Subcutaneous abdominal adipose tissue (tissue), 5 donors: ENCODE results near the gene SLC25A11.
A peak's percentile ranks its signal among the peaks of the same experiment; 100 is the strongest.

Source experiments
- H3K27ac ChIP-seq: one replicate; pipeline ENCODE4 v1.7.0; 2013; ENCODE audit warnings: low read depth, mild to moderate bottlenecking, inconsistent platforms, low read length, moderate library complexity
- H3K27me3 ChIP-seq, 5 donors: one replicate each; pipeline ENCODE4 v1.7.0; 2013; ENCODE audit warnings: low read length in 5 of 5, inconsistent platforms in 1 of 5; ENCODE audit not compliant: control insufficient read depth in 5 of 5, insufficient read depth in 4 of 5
- H3K36me3 ChIP-seq, 5 donors: one replicate each; pipeline ENCODE4 v1.7.0; 2013; ENCODE audit warnings: low read length in 5 of 5; ENCODE audit not compliant: control insufficient read depth in 5 of 5, insufficient read depth in 5 of 5
- H3K4me1 ChIP-seq, 5 donors: one replicate each; pipeline ENCODE4 v1.7.0; 2013; ENCODE audit warnings: low read length in 5 of 5, mild to moderate bottlenecking in 3 of 5, moderate library complexity in 1 of 5; ENCODE audit not compliant: control insufficient read depth in 5 of 5, insufficient read depth in 5 of 5
- H3K4me3 ChIP-seq, 5 donors: one replicate each; pipeline ENCODE4 v1.7.0; 2013; ENCODE audit warnings: low read length in 5 of 5, low read depth in 1 of 5
- H3K9ac ChIP-seq, 5 donors: one replicate each; pipeline ENCODE4 v1.7.0; 2013; ENCODE audit warnings: low read length in 5 of 5, mild to moderate bottlenecking in 4 of 5, moderate library complexity in 3 of 5
- H3K9me3 ChIP-seq, 5 donors: one replicate each; pipeline ENCODE4 v1.7.0; 2013; ENCODE audit warnings: low read length in 5 of 5; ENCODE audit not compliant: control insufficient read depth in 5 of 5
- donor health status: healthy.
- donor health status: healthy.
- donor health status: healthy.
- donor health status: healthy.
- donor health status: healthy.

The SLC25A11 gene

DNA sequence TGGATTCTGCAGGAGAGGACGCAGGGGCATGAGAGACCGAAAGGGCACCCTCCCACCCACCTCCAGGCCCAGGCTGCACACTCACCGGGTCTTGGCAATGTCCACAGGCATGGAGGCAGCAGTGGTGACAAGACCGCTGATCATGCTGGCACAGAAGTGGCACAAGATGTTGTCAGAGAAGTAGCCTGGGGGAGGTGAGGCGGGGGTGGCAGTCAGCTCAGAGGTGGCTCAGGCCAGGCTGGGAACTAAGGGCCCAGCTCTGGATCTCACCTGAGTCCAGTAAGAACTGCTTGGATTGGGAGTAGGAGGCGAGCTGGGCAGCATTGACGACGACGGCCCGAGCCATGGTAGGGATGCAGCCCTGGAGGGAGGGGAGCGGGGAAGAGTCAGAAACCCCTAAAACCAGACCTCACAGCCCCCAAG lies 1.8 kb downstream of the SLC25A11 start:
- Histone ChIP-seq H3K36me3 (peaks cover 0 to 43% (median 39%) of the 10 kb centered on the region in 5 donors), H3K9ac (peak overlapping the region in 2 of 5 donors; percentile 89 to 91)

DNA sequence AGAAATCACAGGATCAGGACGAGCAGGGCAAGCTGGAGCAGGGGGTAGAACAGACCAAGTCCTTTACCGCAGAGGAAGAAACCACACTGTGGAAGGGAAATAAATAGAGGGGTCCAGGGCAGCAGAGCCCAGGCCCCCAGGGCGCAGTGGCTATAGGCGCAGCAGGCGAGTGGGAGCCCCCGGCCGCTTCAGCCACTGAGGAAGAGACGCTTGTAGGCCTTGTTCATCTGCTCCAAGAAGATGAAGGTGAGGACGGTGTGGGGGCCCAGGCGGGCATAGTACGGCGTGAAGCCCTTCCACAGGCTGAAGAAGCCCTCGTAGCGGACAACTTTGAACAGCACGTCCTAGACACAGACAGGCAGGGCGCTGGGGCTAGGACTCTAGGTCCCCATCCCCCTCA lies 2.3 kb downstream of the SLC25A11 start:
- H3K4me1 ChIP-seq: peaks cover 11 to 43% (median 39%) of the 10 kb centered on the region in 5 donors
- no peaks in the 10 kb centered on the region for H3K9me3 ChIP-seq
- H3K9ac ChIP-seq: peak overlapping the region in 1 of 5 donors; percentile 91
- no peak overlapping the region for H3K4me3 ChIP-seq
- no peak overlapping the region for H3K27ac ChIP-seq
- peaks cover 0 to 38% (median 33%) of the 10 kb centered on the region in 5 donors for H3K36me3 ChIP-seq
- no peaks in the 10 kb centered on the region for H3K27me3 ChIP-seq

More for the DNA sequence above, 1.8 kb downstream of the SLC25A11 start:
- Histone ChIP-seq H3K9me3 (no peaks in the 10 kb centered on the region), H3K27me3 (no peaks in the 10 kb centered on the region), H3K4me1 (peaks cover 11 to 47% (median 39%) of the 10 kb centered on the region in 5 donors), H3K27ac (no peak overlapping the region), H3K4me3 (no peak overlapping the region)

DNA sequence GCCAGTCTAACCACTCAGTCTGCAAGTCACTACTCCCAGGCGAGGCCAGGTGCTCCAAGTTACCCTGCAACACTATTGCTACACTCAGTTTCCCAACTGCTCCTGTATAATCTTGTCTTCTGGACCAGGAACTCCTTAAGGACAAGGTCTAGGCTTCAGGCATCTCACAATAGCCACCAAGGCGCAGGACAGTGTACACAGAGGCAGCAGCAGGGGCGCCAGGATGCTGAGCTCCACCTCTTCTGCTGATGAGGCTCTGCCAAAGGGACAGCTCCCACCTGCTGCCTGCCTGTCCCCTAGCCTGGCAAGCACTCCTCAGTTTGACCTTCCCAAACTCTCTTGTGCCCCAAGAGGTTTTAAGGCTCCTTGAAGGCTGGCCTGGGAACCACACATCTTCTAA lies 3.4 kb downstream of the SLC25A11 start:
- Histone ChIP-seq H3K27ac (no peak overlapping the region), H3K4me1 (peaks cover 11 to 39% (median 36%) of the 10 kb centered on the region in 5 donors), H3K27me3 (no peaks in the 10 kb centered on the region), H3K9me3 (no peaks in the 10 kb centered on the region), H3K36me3 (peaks cover 0 to 31% (median 26%) of the 10 kb centered on the region in 5 donors), H3K9ac (no peak overlapping the region), H3K4me3 (no peak overlapping the region)

- Histone ChIP-seq H3K36me3 (peaks cover 0 to 31% (median 26%) of the 10 kb centered on the region in 5 donors), H3K9me3 (no peaks in the 10 kb centered on the region), H3K27me3 (no peaks in the 10 kb centered on the region), H3K4me1 (peaks cover 11 to 32% (median 28%) of the 10 kb centered on the region in 5 donors), H3K27ac (no peak overlapping the region), H3K9ac (no peak overlapping the region), H3K4me3 (no peak overlapping the region)
Observed at GRCh38 chr17:4935650-4936049, 4.2 kb downstream of the SLC25A11 start.

DNA sequence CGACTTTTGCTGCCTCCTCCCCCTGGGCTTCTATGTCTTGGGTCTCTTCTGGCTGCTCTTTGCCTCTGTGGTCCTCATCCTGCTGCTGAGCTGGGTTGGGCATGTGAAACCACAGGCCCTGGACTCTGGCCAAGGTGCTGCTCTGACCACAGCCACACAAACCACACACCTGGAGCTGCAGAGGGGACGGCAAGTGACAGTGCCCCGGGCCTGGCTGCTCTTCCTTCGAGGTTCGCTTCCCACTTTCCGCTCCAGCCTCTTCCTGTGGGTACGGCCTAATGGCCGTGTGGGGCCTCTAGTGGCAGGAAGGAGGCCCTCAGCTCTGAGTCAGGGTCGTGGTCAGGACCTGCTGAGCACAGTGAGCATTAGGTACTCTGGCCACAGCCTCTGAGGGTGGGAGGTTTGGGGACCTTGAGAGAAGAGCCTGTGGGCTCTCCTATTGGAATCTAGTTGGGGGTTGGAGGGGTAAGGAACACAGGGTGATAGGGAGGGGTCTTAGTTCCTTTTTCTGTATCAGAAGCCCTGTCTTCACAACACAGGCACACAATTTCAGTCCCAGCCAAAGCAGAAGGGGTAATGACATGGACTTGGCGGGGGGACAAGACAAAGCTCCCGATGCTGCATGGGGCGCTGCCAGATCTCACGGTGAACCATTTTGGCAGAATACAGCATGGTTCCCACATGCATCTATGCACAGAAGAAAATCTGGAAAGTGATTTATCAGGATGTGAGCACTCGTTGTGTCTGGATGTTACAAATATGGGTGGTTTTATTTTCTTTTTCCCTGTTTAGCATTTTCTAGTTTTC lies 5.5 kb downstream of the SLC25A11 start:
- H3K4me1 ChIP-seq: peaks cover 5 to 26% (median 22%) of the 10 kb centered on the region in 5 donors
- no peak overlapping the region for H3K27ac ChIP-seq
- H3K9me3 ChIP-seq: no peaks in the 10 kb centered on the region
- H3K27me3 ChIP-seq: no peaks in the 10 kb centered on the region
- H3K36me3 ChIP-seq: peaks cover 0 to 31% (median 26%) of the 10 kb centered on the region in 5 donors
- H3K4me3 ChIP-seq: peak overlapping the region in 1 of 5 donors; percentile 30
- peak overlapping the region in 2 of 5 donors; percentile 41 to 43 for H3K9ac ChIP-seq

- Histone ChIP-seq H3K4me1 (peaks cover 0 to 21% (median 14%) of the 10 kb centered on the region in 5 donors), H3K36me3 (peaks cover 0 to 30% (median 26%) of the 10 kb centered on the region in 5 donors), H3K27me3 (no peaks in the 10 kb centered on the region), H3K9ac (peak overlapping the region in 1 of 5 donors; percentile 43), H3K4me3 (peak overlapping the region in 1 of 5 donors; percentile 30), H3K9me3 (no peaks in the 10 kb centered on the region), H3K27ac (no peak overlapping the region)
Observed at GRCh38 chr17:4933646-4934045, 6.2 kb downstream of the SLC25A11 start.

DNA sequence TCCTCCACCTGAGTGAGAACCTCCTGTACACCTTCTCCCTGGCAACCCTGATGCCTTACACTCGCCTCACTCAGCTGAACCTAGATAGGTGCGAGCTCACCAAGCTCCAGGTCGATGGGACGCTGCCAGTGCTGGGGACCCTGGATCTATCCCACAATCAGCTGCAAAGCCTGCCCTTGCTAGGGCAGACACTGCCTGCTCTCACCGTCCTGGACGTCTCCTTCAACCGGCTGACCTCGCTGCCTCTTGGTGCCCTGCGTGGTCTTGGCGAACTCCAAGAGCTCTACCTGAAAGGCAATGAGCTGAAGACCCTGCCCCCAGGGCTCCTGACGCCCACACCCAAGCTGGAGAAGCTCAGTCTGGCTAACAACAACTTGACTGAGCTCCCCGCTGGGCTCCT lies 7.1 kb downstream of the SLC25A11 start:
- Histone ChIP-seq H3K36me3 (peaks cover 0 to 21% (median 18%) of the 10 kb centered on the region in 5 donors), H3K27ac (no peak overlapping the region), H3K27me3 (no peaks in the 10 kb centered on the region), H3K9me3 (no peaks in the 10 kb centered on the region), H3K4me1 (peaks cover 0 to 12% (median 9%) of the 10 kb centered on the region in 5 donors), H3K9ac (no peak overlapping the region), H3K4me3 (no peak overlapping the region)

GRCh38 chr17:4931963-4932362 lies 7.9 kb downstream of the SLC25A11 start, which contains the start of gene GP1BA:
Gene GP1BA (plus strand): TSS chr17:4932277. CDS start chr17:4932605, 328 bp downstream.
- Histone ChIP-seq H3K4me3 (no peak within 1 kb of the TSS), H3K36me3 (peaks cover 0 to 13% (median 11%) of the 10 kb centered on the region in 5 donors), H3K27ac (no peak within 1 kb of the TSS), H3K9ac (peak within 1 kb of the TSS in 1 of 5 donors; percentile 50), H3K9me3 (no peaks in the 10 kb centered on the region), H3K4me1 (peaks cover 0 to 12% (median 9%) of the 10 kb centered on the region in 5 donors), H3K27me3 (no peaks in the 10 kb centered on the region)

DNA sequence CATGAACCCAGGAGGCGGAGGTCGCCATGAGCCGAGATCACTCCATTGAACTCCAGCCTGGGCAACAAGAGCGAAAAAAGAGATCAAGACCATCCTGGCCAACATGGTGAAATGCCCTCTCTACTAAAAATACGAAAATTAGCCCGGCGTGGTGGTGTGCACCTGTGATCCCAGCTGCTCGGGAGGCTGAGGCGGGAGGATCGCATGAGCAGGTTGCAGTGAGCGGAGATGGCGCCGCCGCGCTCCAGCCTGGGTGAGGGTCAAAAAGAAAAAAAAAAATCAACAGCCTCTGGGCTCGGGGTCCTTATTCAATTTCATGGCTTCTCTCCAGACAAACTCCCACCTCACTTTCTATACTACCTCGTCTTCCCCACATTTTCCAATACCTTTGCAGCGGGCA lies 11.0 kb downstream of the SLC25A11 start:
- Histone ChIP-seq H3K9ac (no peak overlapping the region), H3K4me1 (peaks cover 0 to 3% (median under 1%) of the 10 kb centered on the region in 5 donors), H3K9me3 (no peaks in the 10 kb centered on the region), H3K36me3 (peaks cover 0 to 3% (median 0%) of the 10 kb centered on the region in 5 donors), H3K27me3 (no peaks in the 10 kb centered on the region), H3K4me3 (no peak overlapping the region), H3K27ac (no peak overlapping the region)
